GM18526 (cell line): ENCODE data around the gene CCDC102B.

Experiments
- POLR2A ChIP-seq: IDR thresholded peaks from 3 replicates; pipeline ENCODE4 v1.6.1; 2011; ENCODE audit not compliant: insufficient read length; ENCODE audit errors: extremely low read depth

The CCDC102B gene

GRCh38 chr18:68797871-68798270 lies at the start of gene CCDC102B:
TSS of gene CCDC102B (plus strand) at chr18:68798080. CDS start at chr18:68836764, 38,684 bp downstream.
- TF ChIP-seq POLR2A: no peak

DNA sequence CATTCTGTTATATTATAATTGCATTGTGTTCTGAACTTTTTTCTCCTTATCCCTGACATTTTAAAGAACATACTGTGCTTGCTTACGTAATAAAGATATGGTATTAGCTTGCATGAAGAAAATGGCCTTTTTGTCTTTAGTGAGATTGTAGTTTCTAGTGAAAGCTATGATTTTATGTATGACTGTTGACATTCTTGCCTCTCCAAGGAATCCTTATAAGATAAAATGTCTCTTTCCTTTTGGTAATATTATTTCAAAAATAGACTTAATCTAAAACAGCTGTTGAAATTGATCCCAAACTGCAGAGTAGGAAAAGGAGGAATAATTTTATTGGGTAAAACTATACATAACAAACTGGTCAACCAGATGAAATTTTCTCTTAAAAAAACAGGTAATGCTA lies 40.8 kb upstream of the CCDC102B start:
- no peak for TF ChIP-seq POLR2A

GRCh38 chr18:68759308-68759707 lies 38.6 kb upstream of the CCDC102B start:
- no peak for TF ChIP-seq POLR2A

DNA sequence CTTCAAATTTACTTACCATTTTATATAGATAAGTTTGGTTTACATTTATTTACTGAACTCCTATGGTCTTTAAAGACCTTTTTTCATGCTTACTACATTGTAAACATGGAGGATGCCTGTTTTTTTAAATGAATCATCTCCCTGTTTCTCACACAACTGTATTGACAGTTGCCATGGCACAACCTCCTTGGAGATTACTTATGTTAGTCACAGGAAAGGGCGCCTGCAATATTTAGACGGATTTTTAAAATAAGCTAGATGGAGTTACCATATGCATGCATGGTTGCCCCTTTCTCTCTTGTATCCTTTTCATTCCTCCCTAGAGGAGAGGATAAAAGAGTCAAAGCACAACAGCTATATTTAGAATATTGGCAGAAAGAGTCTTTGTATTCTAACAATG lies 34.8 kb upstream of the CCDC102B start:
- no peak for TF ChIP-seq POLR2A

DNA sequence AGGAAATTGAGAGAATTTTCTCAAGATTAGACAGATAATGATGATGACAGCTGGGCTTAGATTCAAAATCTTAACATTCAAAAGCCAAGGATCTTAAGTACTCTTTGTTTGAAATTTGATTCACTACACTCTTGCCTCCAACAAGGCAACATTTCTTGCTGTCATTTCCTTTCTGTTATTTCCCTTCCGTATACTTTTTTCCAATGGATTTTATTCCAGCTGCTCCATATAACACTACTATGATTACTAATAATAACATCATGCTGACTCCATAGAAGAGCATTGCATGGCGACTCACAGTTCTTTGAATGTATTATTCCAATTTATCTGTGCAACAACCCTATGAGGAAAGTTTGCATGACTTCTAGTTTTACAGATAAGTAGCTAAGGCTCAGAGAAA lies 33.9 kb upstream of the CCDC102B start:
- TF ChIP-seq POLR2A: no peak

- TF ChIP-seq POLR2A: no peak
Measured at GRCh38 chr18:68766433-68766832, 31.4 kb upstream of the CCDC102B start.

DNA sequence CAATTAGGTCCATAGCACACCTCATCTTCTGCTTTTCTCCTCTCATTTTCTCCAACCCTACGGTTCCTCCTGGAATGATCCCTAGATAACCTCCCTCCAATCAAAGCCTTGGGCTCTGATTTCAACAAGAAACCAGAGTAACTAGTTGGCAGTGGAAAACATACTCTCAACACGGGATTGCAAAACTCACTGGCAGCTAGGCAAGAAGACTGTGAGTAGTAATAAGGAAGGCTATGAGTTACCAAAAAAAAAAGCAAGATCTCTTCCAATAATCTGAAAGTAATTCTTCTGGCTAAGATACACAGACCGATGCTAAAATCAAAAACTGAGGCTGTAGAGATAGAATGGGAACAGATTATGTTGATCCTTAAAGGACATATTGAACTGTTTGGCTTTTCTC lies 28.4 kb upstream of the CCDC102B start:
- TF ChIP-seq POLR2A: no peak

GRCh38 chr18:68772268-68772667 lies 25.6 kb upstream of the CCDC102B start:
- TF ChIP-seq POLR2A: no peak

GRCh38 chr18:68778280-68778886 lies 19.5 kb upstream of the CCDC102B start:
- no peak for TF ChIP-seq POLR2A

GRCh38 chr18:68779169-68779568 lies 18.7 kb upstream of the CCDC102B start:
- TF ChIP-seq POLR2A: no peak

DNA sequence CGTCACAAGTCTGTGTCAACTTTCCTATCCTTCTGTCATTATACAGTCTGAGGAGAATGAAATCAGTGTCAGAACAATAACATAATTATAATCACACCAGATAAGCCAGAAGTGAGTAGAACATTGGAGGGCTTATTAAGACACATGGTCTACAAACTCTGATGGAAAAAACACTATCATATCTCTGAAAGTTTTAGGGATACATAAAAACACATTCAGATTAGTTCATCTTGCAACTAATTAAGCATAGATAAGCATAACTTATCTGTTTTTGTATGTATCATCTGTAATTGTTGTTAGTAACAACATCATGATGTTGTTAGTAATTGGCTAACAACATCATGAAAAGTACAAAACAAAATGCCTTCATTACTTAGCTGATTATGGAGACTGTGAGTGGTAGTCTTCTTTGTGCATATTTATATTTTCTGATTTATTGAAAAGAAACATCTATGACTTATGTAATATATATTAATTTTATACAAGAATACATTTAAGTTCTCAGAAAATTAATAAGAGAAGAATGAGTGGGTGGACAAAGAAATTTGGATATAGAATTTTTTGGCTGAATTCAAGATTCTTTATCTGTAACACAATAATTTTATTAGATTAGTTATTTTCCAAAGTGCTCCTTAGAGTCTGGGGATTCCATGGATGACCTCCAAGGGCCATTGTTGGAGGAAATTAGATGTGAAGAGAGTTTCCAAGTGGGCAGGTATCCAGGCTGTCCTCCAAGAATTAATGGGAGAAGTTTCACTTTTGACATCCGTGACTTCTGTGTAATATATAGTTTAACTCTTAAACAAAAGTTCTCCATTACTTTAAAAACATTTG lies 16.9 kb upstream of the CCDC102B start:
- no peak for TF ChIP-seq POLR2A

GRCh38 chr18:68783506-68783905 lies 14.4 kb upstream of the CCDC102B start:
- TF ChIP-seq POLR2A: no peak

- no peak for TF ChIP-seq POLR2A
Measured at GRCh38 chr18:68784071-68784470, 13.8 kb upstream of the CCDC102B start.

DNA sequence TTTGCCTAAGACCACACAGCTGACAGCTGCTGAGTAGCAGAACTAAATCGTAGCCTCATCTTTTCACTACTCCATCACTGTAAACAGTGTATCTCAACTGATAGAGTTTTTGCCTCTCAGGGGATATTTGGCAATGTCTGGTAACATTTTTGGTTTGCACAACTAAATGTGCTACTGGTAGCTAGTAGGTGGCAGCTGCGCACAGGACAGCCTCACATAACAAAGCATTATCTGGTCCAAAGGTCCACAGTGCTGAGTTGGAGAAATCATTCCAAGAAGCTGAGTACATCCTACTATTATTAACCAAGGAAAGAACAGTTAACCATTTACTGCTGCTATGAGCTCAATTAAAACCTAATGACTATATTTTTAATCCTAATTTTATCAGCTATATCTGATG lies 6.1 kb upstream of the CCDC102B start:
- TF ChIP-seq POLR2A: no peak

DNA sequence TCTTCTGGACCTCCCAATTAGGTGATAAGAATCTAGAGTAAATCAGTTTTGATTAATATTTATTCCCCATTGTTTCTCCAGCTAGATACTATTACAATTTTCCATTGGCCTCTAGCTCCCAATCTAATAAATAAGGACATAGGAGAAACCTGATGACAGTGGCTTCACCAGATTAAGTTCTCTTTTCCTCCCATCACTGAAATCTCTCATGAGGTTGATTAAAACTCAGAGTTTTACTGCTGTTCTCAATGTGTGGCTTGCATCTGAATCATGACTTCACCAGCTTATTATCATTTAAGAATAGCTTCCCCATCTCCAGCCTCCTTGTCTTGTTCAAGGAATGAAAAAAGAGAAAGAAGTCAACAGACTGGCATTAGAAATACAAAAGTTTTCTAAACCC lies 3.9 kb upstream of the CCDC102B start:
- no peak for TF ChIP-seq POLR2A

- TF ChIP-seq POLR2A: no peak
Measured at GRCh38 chr18:68796936-68797690, 767 bp upstream of the CCDC102B start.
